Measurements from ENCODE around the gene TLE5.

The TLE5 gene

GRCh38 chr19:3087769-3088168 is 25.5 kb upstream of the TLE5 start:
- H3K27me3 ChIP-seq = no peaks in the 10 kb centered on the region
- H3K9me3 ChIP-seq = no peaks in the 10 kb centered on the region
- TF ChIP-seq CTCF (IDR thresholded peaks at IDR 0.05; ENCODE audit: low read depth, low read length) = no peak
- H3K36me3 ChIP-seq = no peaks in the 10 kb centered on the region
- DNase-seq = no peak
- no peaks in the 10 kb centered on the region for H3K4me1 ChIP-seq
- no peak overlapping the region for H3K4me3 ChIP-seq (ENCODE audit: low read depth, low read length)

- H3K4me3 ChIP-seq (ENCODE audit: low read depth, low read length) = no peak overlapping the region
- H3K36me3 ChIP-seq = no peaks in the 10 kb centered on the region
- TF ChIP-seq CTCF (IDR thresholded peaks at IDR 0.05; ENCODE audit: low read depth, low read length) = no peak
- H3K9me3 ChIP-seq = no peaks in the 10 kb centered on the region
- no peaks in the 10 kb centered on the region for H3K4me1 ChIP-seq
- H3K27me3 ChIP-seq = no peaks in the 10 kb centered on the region
- DNase-seq = no peak
Measured at GRCh38 chr19:3084943-3085342, 22.6 kb upstream of the TLE5 start.

- no peaks in the 10 kb centered on the region for H3K36me3 ChIP-seq
- no peak for DNase-seq
- no peak for TF ChIP-seq CTCF (IDR thresholded peaks at IDR 0.05; ENCODE audit: low read depth, low read length)
- no peak overlapping the region for H3K4me3 ChIP-seq (ENCODE audit: low read depth, low read length)
- H3K27me3 ChIP-seq = no peaks in the 10 kb centered on the region
- no peaks in the 10 kb centered on the region for H3K9me3 ChIP-seq
- no peaks in the 10 kb centered on the region for H3K4me1 ChIP-seq
Measured at GRCh38 chr19:3083964-3084363, 21.7 kb upstream of the TLE5 start.

- no peak overlapping the region for H3K4me3 ChIP-seq (ENCODE audit: low read depth, low read length)
- no peaks in the 10 kb centered on the region for H3K36me3 ChIP-seq
- DNase-seq = no peak
- H3K27me3 ChIP-seq = no peaks in the 10 kb centered on the region
- H3K4me1 ChIP-seq = no peaks in the 10 kb centered on the region
- no peak for TF ChIP-seq CTCF (IDR thresholded peaks at IDR 0.05; ENCODE audit: low read depth, low read length)
- no peaks in the 10 kb centered on the region for H3K9me3 ChIP-seq
Measured at GRCh38 chr19:3082331-3082730, 20.0 kb upstream of the TLE5 start.

GRCh38 chr19:3080286-3080685 is 18.0 kb upstream of the TLE5 start:
- H3K36me3 ChIP-seq = no peaks in the 10 kb centered on the region
- no peaks in the 10 kb centered on the region for H3K27me3 ChIP-seq
- H3K4me1 ChIP-seq = no peaks in the 10 kb centered on the region
- no peaks in the 10 kb centered on the region for H3K9me3 ChIP-seq
- no peak overlapping the region for H3K4me3 ChIP-seq (ENCODE audit: low read depth, low read length)
- TF ChIP-seq CTCF (IDR thresholded peaks at IDR 0.05; ENCODE audit: low read depth, low read length) = no peak
- no peak for DNase-seq

- Histone ChIP-seq H3K4me3 (ENCODE audit: low read depth, low read length) (no peak overlapping the region), H3K36me3 (no peaks in the 10 kb centered on the region), H3K9me3 (no peaks in the 10 kb centered on the region), H3K4me1 (no peaks in the 10 kb centered on the region), H3K27me3 (no peaks in the 10 kb centered on the region)
- DNase-seq = no peak
- TF ChIP-seq CTCF (IDR thresholded peaks at IDR 0.05; ENCODE audit: low read depth, low read length) = no peak
Measured at GRCh38 chr19:3079578-3079977, 17.3 kb upstream of the TLE5 start.
